DMS53 (cell line): ENCODE measurements around the gene TBL1XR1.
"Not testable (repeated sequence)": the region's sequence is repeated elsewhere in the genome, so short reads cannot be mapped to it uniquely, and the experiment has no call there.

Experiments used
- DNase-seq: peaks from one replicate; lab custom pipeline; 2025; lab: John Stamatoyannopoulos, UW

Gene TBL1XR1

DNA sequence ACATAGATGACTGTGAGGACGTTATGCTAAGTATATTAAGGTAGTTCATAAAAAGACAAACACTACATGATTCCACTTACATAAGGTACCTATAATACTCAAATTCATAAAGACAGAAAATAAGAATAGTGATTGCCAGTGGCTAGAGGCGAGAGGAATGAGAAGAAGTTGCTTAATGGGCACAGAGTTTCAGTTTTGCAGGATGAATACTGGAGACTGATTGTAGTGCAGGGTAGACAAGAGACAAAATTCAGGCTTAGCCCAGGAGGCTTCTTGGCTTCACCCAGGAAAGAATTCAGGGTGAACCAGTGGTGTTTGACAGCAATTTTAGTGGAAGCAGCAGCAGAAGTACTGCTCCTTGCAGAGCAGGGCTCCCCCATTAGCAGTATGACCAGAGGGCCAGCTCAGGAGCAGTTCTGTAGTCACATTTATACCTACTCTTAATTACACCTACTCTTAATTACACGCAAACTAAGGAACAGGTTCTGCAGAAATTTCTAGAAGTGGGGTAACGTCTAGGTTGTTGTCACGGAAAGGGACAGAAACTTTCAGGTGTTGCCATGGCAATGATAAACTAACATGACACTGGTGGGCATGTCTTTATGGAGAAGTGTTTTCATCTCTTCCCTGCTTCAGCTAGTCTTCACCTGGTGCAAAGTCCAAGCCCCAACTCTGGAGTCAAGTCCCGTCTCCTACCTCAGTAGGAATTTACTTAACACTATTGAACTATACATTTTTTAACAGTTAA lies 55.2 kb downstream of the TBL1XR1 start:
- peak; percentile 31 for DNase-seq

DNA sequence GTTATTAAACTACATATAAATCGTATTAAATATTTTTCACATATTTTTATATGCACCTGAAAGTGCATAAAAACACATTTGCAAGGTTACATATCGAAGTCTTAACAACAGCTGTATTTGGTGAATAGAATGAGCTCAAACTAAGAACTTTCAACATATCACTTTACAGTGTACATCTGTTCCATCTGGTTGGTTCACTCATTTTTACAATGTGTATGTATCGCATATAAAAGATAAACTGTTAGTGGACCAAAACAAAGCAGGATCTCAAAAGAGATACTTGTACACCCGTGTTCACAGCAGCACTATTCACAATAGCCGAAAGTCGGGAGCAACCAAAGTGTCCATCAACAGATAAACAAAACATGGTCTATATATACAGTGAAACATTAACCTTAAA lies 55.8 kb downstream of the TBL1XR1 start:
- DNase-seq, result no peak

DNA sequence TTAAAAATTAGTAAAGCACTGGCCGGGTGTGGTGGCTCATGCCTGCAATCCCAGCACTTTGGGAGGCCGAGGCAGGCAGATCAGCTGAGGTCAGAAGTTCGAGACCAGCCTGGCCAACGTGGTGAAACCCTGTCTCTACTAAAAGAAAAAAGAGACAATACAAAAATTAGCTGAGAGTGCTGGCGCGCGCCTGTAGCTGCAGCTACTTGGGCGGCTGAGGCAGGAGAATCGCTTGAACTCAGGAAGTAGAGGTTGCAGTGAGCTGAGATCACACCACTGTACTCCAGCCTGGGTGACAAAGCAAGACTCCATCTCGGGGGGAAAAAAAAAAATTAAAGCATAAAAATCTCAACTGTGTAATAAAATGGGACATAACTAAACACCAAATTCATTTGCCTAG lies 58.1 kb downstream of the TBL1XR1 start:
- not testable (repeated sequence) for DNase-seq

DNA sequence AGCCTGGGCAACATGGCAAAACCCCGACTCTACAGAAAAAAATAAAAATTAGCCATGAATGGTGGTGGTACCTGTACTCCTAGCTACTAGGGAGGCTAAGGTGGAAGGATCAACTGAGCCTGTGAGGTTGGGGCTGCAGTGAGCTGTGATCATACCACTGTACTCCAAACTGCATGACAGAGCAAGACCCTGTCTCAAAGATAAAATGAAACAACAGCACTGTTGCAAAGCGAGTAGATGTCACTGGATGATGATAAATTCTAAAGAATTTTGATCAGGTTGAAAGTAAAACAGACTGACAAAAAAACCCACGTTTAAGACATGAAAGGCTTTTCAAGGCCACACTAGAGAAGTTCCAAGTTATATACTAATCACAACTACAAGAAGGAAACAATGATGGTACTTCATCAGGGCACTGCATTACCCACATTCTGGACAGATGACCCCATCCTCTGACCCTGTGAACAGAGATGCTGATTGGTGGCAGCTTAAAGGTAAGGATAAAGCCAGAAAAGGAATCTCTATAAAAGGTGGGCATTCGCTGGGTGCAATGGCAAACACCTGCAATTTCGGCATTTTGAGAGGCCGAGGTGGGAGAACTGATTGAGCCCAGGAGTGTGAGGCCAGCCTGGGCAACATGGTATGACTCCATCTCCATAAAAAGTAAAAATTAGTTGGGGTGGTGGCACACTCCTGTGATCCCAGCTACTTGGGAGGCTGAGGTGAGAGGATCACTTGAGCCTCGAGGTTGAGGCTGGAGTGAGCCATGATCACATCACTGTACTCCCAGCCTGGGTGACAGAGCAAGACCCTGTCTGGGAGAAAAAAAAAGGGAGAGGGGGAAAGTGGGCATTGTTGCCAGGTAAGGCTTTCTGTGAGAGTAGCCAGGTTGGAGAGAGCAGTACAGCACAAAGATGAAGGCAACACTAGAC lies 59.2 kb downstream of the TBL1XR1 start:
- DNase-seq, result no peak

DNA sequence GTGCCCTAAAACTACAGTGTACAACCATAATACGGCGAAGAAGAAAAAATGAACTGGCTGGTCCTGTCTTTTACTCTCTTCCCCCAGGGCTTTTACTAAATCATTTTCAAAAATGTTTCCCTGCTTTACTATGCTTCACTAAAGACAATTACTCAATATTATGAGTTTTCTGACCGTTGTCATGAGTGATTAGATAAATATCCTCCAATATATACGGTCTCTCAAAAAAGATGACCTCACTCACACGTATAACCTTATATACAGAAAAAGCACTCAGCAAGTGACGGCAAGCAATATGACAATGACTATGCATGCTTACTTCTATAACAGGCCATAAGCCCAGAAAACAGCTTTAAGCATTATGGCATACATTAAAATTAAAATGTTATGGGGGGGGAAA lies 60.5 kb downstream of the TBL1XR1 start:
- no peak for DNase-seq

DNA sequence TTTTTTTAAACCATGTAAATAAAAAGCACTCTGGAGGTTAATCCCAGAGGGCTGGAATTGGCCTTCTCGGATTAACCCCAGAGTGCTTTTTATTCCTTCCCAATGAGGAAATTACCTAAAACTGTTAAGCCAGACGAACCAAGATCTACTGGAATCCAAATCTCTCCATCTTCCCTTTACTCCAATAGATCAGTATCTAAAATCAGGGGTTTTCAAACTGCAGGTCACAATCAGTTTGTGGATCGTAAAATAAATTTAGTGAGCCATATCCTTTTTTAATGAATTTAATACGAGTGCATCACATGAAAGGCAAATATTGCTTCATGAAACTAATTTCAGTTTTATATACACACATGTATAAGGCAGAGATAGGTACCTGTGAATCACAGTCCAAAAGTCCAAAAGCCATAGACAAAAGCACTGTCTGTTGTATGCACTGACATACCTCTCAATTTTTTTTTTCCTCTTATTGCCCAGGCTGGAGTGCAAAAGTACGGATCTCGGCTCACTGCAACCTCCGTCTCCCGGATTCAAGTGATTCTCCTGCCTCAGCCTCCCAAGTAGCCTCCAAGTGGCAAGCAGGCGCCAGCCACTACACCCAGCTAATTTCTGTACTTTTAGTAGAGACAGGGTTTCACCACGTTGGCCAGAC lies 61.3 kb downstream of the TBL1XR1 start:
- DNase-seq, result no peak

DNA sequence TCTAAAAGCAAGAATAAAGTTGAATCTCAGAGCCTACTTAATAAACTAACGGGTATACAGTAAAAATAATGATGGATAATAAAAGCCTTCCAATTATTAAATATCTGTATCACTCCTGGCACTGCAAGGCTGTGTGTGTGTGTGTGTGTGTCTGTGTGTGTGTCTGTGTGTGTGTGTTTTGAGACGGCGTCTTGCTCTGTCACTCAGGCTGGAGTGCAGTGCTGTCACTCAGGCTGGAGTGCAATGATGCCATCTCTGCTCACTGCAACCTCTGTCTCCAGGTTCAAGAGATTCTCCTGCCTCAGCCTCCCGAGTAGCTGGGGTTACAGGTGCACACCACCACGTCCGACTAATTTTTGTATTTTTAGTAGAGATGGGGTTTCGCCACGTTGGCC lies 62.5 kb downstream of the TBL1XR1 start:
- no peak for DNase-seq

DNA sequence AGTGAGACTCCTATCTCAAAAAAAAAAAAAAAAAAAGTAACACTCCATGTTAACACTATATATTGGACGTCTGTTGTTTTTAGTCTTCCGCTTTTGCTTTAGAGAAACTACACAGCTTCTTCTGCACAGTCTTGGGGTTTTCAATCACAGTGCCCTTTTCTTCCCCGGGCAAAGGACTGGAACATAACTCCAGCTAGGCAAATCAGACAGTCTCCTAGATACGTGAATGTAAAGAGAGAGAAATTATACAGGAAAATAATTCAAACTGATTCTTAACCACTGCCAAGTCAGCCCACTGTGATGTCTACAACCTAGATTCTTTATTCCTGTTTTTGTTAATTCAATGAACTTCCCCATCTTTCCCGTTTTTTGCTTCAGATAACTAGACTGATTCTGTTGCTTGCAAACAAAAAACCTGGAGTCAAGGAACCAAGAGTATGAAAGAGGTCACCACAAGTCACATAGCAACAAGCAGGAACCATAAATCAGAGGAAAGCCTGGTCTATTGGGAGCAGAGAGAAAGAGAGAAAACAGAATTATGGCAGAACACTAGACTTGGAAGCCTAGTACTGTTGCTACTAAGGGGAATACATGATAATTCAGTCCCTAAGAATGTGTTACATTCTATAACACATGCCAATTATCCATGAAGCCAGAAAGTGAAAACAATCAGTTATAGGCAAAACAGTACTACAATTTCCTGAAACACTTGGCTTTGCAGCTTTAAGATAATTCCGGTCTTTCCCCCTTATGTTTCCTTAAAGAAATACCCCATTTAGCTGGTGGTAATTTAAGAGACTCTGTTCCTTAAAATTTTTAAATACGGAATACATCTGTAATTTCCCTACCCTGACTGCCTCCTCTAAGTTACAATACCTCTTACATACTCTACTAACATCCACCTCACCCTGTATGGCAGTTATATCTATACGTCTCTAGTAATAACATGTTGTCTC lies 63.1 kb downstream of the TBL1XR1 start:
- DNase-seq, result no peak

DNA sequence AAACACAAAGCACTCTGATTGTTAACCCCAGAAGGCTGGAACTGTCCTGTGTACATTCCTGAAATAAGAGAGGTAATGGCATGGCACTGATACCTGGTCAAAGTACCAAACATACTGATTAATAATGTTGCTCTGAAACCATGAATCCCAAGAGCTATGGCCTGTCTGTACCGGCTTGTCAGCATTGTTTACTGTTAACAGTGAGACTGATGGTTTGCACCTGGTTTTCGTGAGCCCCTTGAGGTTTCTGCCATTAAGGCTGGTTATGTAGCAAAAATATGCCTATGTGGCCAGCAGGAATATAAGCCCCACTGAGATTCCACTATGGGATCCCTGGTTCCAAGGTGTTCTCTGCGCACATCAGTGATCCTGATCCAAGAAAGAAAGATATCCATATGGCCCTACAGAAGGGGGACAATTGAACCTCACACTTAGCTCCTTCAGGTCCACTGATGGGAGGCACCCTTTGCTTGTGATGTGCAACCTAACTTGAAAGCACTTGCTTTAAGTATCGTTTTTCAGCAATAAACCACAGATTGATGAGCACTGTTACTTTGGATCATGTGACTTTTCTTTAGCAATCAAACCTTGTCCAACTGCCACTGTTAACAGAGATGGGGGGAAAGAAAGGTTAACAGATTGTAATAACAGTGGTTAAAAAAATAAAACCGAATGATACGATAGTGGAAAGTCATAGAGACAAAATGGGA lies 65.2 kb downstream of the TBL1XR1 start:
- DNase-seq, result peak; percentile 23

DNA sequence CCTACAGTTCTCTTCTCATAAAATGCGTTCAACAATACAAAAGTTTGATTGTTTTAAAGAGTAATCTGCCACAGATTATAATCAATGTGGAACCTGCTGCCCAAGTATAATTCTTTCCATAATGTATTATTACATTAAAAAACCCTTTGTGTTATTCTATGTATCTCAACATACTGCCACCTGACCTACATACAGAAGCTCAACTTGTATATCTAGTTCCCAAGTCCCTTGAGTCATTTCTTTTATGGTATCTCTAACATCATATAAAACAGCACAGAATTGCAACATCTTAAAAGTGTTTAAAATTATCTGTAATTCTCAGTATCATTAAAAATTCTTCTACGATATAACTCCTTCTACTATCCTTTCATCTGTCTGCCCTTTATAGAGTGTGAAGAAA lies 70.3 kb downstream of the TBL1XR1 start:
- DNase-seq, result no peak

DNA sequence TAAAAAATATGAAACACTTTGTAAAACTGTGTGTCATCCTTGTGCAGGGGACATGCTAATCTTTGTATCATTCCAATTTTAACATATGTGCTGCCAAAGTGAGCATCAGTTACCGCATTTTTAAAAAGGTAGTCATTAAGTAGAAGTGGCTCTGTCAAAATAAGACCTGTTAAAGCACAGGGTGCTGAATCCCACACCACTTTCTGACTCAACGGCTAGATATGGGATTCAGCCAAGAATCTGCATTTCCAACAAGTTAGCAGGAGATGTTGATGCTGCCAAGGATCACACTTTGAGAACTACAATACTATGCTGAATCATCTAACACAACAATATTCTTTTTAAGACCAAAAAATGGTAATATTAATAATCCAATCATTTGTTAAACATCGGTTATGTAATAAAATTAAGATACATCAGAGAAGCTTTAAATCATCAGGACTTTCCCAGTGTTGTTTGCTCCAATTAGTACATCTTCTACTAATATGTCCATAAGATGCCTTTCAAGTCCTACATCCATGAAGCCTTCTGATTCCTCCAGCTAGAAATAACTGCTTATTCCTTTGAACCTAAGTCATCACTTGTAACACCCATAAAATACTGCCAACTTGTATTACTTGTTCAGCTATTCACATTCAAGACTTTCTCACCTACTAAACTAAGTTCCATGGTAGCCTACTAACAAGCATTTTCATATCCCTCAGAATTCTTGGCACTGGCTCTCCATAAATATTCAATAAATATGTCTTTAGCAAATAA lies 71.1 kb downstream of the TBL1XR1 start:
- DNase-seq, result no peak

DNA sequence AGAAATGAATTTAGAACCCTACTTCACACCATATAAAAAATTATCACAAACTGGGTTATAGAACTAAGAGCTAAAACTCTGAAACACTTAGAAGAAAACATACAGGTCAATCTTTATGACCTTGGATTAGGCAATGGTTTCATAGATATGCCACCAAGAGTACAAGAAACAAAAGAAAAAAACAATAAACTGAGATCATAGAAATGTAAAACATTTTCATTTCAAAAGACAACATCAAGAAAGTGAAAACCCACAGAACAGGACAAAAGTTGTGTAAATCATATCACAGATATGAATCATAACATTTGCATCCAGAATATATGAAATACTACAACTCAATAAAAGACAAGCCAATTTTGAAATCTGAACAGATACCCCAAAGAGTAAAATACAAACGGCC lies 72.4 kb downstream of the TBL1XR1 start:
- no peak for DNase-seq

DNA sequence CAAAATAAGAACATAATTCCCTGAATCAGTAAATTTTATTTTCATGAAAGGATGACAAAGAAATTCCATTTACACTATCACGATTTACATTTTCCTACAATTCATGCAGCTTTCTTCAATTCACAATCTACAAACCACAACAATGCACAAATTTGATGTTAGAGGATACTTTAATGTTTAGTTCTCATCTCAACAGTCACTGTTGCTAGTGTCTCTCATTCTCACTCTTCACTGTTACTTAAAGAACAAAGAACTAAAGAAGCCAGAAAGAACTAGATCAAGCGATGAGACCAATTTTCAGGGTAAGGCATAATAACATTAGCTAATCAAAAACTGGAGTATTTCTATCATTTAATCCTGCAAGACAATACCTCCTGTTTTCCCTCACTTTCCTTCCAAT lies 73.5 kb downstream of the TBL1XR1 start:
- DNase-seq, result no peak

DNA sequence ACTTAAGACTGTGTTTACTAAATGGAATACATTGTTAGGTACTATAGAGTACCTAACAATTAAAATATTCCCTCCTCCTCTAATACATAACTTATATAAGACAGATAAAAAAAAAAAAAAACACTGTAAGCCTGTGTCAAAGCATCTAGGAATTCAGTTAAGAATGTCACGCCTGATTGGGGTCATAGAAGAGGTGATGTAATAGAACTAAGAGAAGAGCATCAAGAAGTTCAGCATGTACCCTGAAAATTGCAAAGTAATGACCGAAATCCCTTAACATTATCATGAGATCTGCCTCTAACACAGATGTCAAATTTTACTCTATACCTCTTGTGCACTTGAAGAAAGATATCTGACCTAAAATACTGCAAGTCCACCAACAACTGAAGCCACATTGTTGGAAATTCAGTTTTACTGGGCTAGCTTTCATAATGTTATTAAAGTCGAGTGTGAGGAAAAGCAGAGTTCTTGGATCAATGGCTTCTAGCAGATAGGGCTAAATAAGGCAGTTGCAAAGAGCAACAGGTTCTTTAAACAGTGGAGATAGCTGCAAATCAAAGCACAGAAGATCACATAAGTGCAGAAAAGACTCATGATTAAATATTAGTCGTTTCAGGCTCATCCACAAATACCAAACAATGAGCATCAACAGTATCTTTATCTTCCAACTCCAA lies 75.0 kb downstream of the TBL1XR1 start:
- DNase-seq, result no peak

DNA sequence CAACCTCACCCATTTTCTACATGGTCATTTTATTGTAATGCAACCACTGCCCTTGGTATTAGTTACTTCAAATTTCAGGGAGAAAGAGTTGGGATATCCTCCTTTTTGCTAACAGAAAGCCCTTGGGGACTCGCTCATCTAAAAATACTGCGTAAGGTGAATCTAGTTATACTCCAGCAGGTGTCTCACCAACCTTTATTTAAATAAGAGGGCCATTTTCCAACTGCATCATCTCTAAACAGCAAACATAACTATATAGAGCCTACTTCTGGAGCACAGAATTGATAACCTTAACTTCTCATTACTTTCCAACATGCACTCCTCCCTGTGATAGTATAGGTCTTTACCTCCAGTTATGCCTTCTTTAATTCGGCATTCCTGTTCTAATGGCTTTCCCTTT lies 77.5 kb downstream of the TBL1XR1 start:
- peak; percentile 9 for DNase-seq

DNA sequence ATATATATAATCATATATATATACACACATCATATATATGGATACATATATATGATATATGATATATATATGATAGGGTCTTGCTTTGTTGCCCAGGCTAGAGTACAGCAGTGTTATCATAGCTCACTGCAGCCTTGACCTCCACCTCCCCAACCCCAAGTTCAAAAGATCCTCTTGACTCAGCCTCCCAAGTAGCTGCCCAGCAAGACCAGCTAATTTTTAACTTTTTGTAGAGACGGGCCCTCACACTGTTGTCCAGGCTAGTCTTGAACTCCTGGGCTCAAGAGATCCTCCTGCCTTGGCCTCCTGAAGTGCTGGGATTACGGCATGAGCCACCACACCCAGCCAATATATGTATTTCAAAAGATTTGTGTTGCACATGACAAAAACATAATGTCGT lies 83.0 kb downstream of the TBL1XR1 start:
- DNase-seq, result no peak

DNA sequence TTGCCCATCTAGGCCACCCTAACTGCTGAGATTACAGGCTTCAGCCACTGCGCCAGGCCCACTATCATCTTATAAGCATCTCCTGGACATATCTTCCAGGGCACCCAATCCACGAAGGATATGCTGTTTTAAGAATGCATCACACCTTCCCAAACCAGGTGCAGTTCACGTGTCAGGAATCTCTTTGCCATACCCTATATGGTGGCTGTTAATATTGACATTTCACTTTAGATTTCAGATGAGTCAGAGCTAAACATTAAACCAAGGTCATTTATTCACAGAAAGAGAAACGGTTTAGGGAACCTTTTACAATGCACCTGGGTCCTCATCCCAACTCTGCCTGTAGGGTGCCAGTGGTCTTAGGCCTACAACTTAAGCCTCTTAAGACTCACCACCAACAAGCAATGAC lies 85.7 kb downstream of the TBL1XR1 start:
- peak; percentile 94 for DNase-seq

DNA sequence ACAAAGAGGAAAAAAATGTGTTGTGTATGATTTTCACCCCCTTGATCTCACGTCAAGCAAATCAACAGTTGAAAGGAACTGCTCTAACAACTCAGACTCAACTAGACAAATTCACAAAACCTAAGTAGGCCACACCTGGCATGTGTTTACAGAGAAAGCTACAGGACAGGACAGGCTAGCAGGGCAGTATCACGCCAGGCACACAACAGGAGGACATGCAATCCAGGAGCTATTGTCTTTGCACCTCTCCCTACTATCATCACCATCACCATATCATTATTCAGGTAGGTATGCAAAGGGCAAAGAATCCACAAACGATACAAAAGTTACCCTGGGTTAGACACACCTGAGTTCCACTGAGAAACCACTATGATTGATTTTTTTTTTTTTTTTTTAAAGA lies 86.4 kb downstream of the TBL1XR1 start:
- DNase-seq, result peak; percentile 84

DNA sequence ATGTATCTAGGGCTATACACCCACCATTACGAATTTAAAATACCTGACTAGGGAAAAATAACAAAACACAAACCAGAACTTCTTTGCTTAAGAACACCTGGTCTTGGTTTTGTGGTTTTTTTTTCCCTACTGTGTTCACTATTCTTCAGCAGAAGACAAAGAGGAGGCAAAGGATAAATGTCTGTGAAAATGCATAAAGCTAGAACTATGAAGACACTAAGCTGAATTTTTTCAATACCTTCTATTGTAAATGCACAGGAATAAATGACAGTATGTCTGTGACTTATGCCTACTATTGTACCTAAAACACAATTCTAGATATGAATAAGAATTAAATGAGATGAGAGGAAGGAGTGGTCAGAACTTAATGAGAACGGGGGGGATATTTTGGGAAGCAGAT lies 86.9 kb downstream of the TBL1XR1 start:
- DNase-seq, result peak; percentile 42
